CD4-positive, alpha-beta memory T cell (primary cell): ENCODE data around the gene KMT5C. TPM values are rescaled to one million over a fixed set of nuclear protein-coding genes. Genes with fewer than 3 reads are reported as not detected.

ENCODE experiments used
- CTCF ChIA-PET: fragments of 350-600 bp; sonication (Branson Sonifier 250); formaldehyde crosslinking; loops from one replicate; lab custom pipeline; 2021; ENCODE audit warnings: inconsistent platforms; ENCODE audit not compliant: partially characterized antibody; lab: Charles Lee
- POLR2A ChIA-PET: fragments of 350-600 bp; sonication (Branson Sonifier 250); formaldehyde crosslinking; loops from one replicate; lab custom pipeline; 2021; ENCODE audit not compliant: partially characterized antibody; lab: Charles Lee
- DNase-seq, 5 donors: peaks; one replicate each; pipeline versions ENCODE4 v3.0.0 to v3.0.0-alpha.2; 2020 to 2022; ENCODE audit warnings: mixed read lengths in 1 of 5
- H3K27ac ChIP-seq: one replicate; pipeline ENCODE4 v1.7.0; 2013; ENCODE audit warnings: low read depth, low read length
- H3K27me3 ChIP-seq: 2 replicates; pipeline ENCODE4 v1.7.0; 2013; ENCODE audit warnings: mild to moderate bottlenecking, low read length, moderate library complexity; ENCODE audit not compliant: insufficient read depth
- H3K36me3 ChIP-seq: 2 replicates; pipeline ENCODE4 v1.7.0; 2013; ENCODE audit warnings: mild to moderate bottlenecking, low read length, moderate library complexity; ENCODE audit not compliant: insufficient read depth
- H3K4me1 ChIP-seq: 2 replicates; pipeline ENCODE4 v1.7.0; 2013; ENCODE audit warnings: mild to moderate bottlenecking, low read length, moderate library complexity; ENCODE audit not compliant: insufficient read depth
- H3K4me3 ChIP-seq, 2 donors: one replicate each; pipeline ENCODE4 v1.7.0; 2013; ENCODE audit warnings: low read length in 2 of 2, mild to moderate bottlenecking in 1 of 2
- H3K9me3 ChIP-seq, 2 donors: one replicate each; pipeline ENCODE4 v1.7.0; 2013; ENCODE audit warnings: low read length in 2 of 2, control low read depth in 1 of 2; ENCODE audit not compliant: control insufficient read depth in 1 of 2
- H3K27ac Mint-ChIP-seq, 7 donors: one replicate each; pipeline ENCODE4 v1.8.0; 2020 to 2021; ENCODE audit warnings: mixed read lengths in 7 of 7, mild to moderate bottlenecking in 6 of 7, inconsistent platforms in 3 of 7, moderate library complexity in 3 of 7
- H3K27me3 Mint-ChIP-seq, 2 donors: one replicate each; pipeline ENCODE4 v1.8.0; 2020 to 2021; ENCODE audit warnings: mixed read lengths in 2 of 2
- H3K36me3 Mint-ChIP-seq, 2 donors: one replicate each; pipeline ENCODE4 v1.8.0; 2020 to 2021; ENCODE audit warnings: mixed read lengths in 2 of 2, inconsistent platforms in 1 of 2, mild to moderate bottlenecking in 1 of 2
- H3K4me1 Mint-ChIP-seq, 4 donors: one replicate each; pipeline ENCODE4 v1.8.0; 2020 to 2021; ENCODE audit warnings: mixed read lengths in 4 of 4, mild to moderate bottlenecking in 1 of 4
- H3K4me3 Mint-ChIP-seq, 8 donors: one replicate each; pipeline ENCODE4 v1.8.0; 2020 to 2021; ENCODE audit warnings: mixed read lengths in 8 of 8, mild to moderate bottlenecking in 7 of 8, moderate library complexity in 6 of 8, inconsistent platforms in 3 of 8
- H3K9me3 Mint-ChIP-seq, 8 donors: one replicate each; pipeline ENCODE4 v1.8.0; 2020 to 2021; ENCODE audit warnings: mixed read lengths in 8 of 8, mild to moderate bottlenecking in 5 of 8, inconsistent platforms in 3 of 8, moderate library complexity in 1 of 8
- intact Hi-C: fragments of 100-400 bp; cut with micrococcal nuclease; formaldehyde crosslinking; loops from one replicate; pipeline ENCODE4 v1.15.1; 2023
- polyA plus RNA-seq, 2 donors: library from polyadenylated mRNA; unstranded; fragments of 300-500 nt; fragmentation: Illumina TruSeq; gene quantifications; one replicate each; pipeline ENCODE4 v1.2.3, GENCODE V29; 2021
- total RNA-seq, 2 experiments: library from RNA; stranded (reverse); gene quantifications; one replicate each; pipeline ENCODE4 v1.2.3, GENCODE V29; 2021

KMT5C gene
- total and polyA plus RNA-seq, 4 experiments from 2014 or later: 0.60 to 23.5 (median 12.3) TPM

GRCh38 chr19:55341171-55341588 is 1.5 kb downstream of the KMT5C start:
- CTCF ChIA-PET: interaction anchor here (1.1 kb wide), 1 partner anchor 40 kb away, joined by 3 read pairs; no protein-coding TSS in a partner anchor
- H3K4me3 ChIP-seq: peak overlapping the region in 1 of 2 donors; percentile 67

DNA sequence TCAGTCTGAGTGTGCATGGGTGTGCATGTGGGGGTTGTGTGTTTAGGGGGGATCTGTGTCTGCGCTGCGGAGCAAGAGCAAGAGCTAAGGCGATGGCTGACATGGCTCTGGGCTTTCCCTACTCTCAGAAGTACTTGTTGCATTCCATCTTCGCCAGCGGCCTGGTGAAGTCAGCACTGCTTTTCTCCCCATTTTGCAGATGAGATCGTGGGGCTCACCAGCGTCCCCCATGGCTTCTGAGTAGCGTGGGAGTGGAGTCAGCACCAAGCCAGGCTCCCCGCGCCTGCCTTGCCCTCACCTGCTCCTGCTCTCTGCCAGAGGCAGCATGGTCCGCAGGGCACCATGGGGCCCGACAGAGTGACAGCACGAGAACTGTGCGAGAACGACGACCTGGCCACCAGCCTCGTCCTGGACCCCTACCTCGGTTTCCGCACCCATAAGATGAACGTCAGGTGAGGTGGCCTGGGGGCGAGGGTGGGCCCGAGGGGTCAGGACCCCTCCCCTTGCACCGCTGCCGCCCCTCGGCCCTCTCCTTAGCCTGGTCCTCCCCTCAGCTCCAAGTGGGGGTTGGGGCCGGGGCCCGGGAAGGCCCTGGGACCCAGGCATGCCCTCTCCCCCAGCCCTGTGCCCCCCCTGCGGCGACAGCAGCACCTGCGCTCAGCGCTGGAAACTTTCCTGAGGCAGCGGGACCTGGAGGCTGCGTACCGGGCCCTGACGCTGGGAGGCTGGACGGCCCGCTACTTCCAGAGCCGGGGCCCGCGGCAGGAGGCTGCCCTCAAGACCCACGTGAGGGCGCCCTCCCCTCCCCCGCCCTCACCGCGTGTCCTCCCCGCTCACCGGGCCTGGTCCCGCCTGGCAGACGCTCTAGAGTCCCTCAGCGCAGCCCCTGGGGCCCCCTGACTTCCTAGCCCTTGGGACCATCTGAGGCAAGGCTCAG is 2.2 kb downstream of the KMT5C start:
- Mint-ChIP-seq H3K4me3 (peak overlapping the region in 7 of 8 donors; percentile 30 to 67 (median 64)), H3K9me3 (peaks cover 0 to 5% (median 0%) of the 10 kb centered on the region in 8 donors), H3K27ac (peak overlapping the region in 6 of 7 donors; percentile 76 to 97 (median 82)), H3K36me3 (peaks cover 4 to 16% of the 10 kb centered on the region in 2 donors), H3K27me3 (peaks cover 1 to 11% of the 10 kb centered on the region in 2 donors), H3K4me1 (peaks cover 9 to 35% (median 18%) of the 10 kb centered on the region in 4 donors)
- H3K36me3 ChIP-seq: peaks cover 3% of the 10 kb centered on the region
- ChIA-PET CTCF (interaction anchor here (1.1 kb wide), 1 partner anchor 40 kb away, joined by 3 read pairs; no protein-coding TSS in a partner anchor), POLR2A (interaction anchor here (0.8 to 1.8 kb wide), 3 partner anchors 41 to 83 kb away, joined by 3 to 5 read pairs (median 5); partner anchors contain the start of gene PPP6R1)
- no peak overlapping the region for H3K27ac ChIP-seq
- no peak for DNase-seq
- H3K4me3 ChIP-seq: no peak overlapping the region
- H3K9me3 ChIP-seq: no peaks in the 10 kb centered on the region
- H3K27me3 ChIP-seq: no peaks in the 10 kb centered on the region
- peaks cover 24% of the 10 kb centered on the region for H3K4me1 ChIP-seq
- intact Hi-C loops: no loop called here

More at GRCh38 chr19:55341171-55341588, 1.5 kb downstream of the KMT5C start:
- H3K9me3 Mint-ChIP-seq: peaks cover 0 to 5% (median 0%) of the 10 kb centered on the region in 8 donors
- H3K36me3 Mint-ChIP-seq: peaks cover 4 to 16% of the 10 kb centered on the region in 2 donors
- Histone ChIP-seq H3K4me1 (peaks cover 24% of the 10 kb centered on the region), H3K36me3 (peaks cover 3% of the 10 kb centered on the region), H3K27ac (peak overlapping the region; percentile 82), H3K27me3 (no peaks in the 10 kb centered on the region), H3K9me3 (no peaks in the 10 kb centered on the region)
- peak overlapping the region; percentile 76 to 97 (median 92) for H3K27ac Mint-ChIP-seq
- peaks cover 9 to 35% (median 18%) of the 10 kb centered on the region in 4 donors for H3K4me1 Mint-ChIP-seq
- H3K27me3 Mint-ChIP-seq: peaks cover 1 to 12% of the 10 kb centered on the region in 2 donors
- intact Hi-C loops: no loop called here
- POLR2A ChIA-PET: interaction anchor here (0.8 to 1.8 kb wide), 5 partner anchors 40 to 82 kb away, joined by 3 to 5 read pairs (median 5); partner anchors contain the start of genes PPP6R1 and TMEM238
- peak overlapping the region; percentile 74 to 87 (median 80) for H3K4me3 Mint-ChIP-seq
- peak; percentile 15 to 56 (median 24) for DNase-seq

- H3K4me1 Mint-ChIP-seq: peaks cover 4 to 22% (median 12%) of the 10 kb centered on the region in 4 donors
- ChIA-PET POLR2A (no interaction called here), CTCF (no interaction called here)
- H3K4me3 Mint-ChIP-seq: no peak overlapping the region
- peaks cover 4 to 10% of the 10 kb centered on the region in 2 donors for H3K36me3 Mint-ChIP-seq
- Histone ChIP-seq H3K4me3 (no peak overlapping the region), H3K27me3 (no peaks in the 10 kb centered on the region), H3K36me3 (peaks cover 3% of the 10 kb centered on the region), H3K9me3 (no peaks in the 10 kb centered on the region), H3K4me1 (peaks cover 17% of the 10 kb centered on the region), H3K27ac (no peak overlapping the region)
- H3K27me3 Mint-ChIP-seq: peaks cover 0 to 2% of the 10 kb centered on the region in 2 donors
- intact Hi-C loops: no loop called here
- H3K27ac Mint-ChIP-seq: no peak overlapping the region
- DNase-seq: no peak
- no peaks in the 10 kb centered on the region for H3K9me3 Mint-ChIP-seq
These were observed 4.8 kb downstream of the KMT5C start for GRCh38 chr19:55344444-55344843.

DNA sequence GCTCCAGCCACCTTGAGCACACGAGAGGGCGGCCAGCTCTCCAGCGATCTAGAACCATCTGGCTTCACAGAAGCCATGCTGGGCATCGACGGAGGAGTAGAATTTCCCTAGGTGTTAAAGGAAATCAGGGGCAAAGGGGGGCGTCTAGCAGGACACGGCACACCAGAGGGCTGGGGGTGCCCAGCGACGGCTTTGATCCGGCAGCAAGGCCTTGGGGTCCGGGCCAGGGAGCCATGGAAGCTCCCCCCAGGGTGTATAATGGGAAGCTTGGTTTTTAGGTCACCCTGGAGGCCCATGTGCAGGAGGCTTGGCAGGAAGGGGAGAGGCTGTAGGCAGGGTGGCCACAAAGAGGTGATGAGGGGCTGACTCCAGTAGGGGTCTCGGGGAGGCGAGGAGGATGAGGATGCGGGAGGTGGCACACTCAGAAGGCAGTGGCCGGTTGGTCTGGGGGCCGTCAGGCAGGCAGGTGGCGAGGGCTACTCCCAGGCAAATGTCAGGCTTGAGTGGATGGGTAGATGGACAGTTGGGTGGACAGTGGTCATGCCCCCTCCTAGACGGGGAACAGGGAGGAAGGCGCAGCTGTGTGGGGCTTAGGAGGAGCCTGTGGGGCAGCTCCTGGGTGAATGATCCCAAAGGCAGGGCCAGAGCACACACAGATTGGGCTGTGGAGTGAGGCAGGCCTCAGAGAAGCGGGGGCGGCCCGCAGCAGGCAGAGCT is 5.6 kb downstream of the KMT5C start:
- H3K4me3 Mint-ChIP-seq: no peak overlapping the region
- no peak for DNase-seq
- H3K27me3 Mint-ChIP-seq: no peaks in the 10 kb centered on the region
- CTCF ChIA-PET: no interaction called here
- Histone ChIP-seq H3K27me3 (no peaks in the 10 kb centered on the region), H3K27ac (no peak overlapping the region), H3K4me3 (no peak overlapping the region), H3K36me3 (peaks cover 3% of the 10 kb centered on the region), H3K4me1 (peaks cover 15% of the 10 kb centered on the region), H3K9me3 (no peaks in the 10 kb centered on the region)
- H3K36me3 Mint-ChIP-seq: peaks cover 4 to 7% of the 10 kb centered on the region in 2 donors
- peaks cover 2 to 15% (median 9%) of the 10 kb centered on the region in 4 donors for H3K4me1 Mint-ChIP-seq
- H3K9me3 Mint-ChIP-seq: no peaks in the 10 kb centered on the region
- intact Hi-C loops: no loop called here
- H3K27ac Mint-ChIP-seq: peak overlapping the region in 1 of 7 donors; percentile 24
- POLR2A ChIA-PET: no interaction called here

DNA sequence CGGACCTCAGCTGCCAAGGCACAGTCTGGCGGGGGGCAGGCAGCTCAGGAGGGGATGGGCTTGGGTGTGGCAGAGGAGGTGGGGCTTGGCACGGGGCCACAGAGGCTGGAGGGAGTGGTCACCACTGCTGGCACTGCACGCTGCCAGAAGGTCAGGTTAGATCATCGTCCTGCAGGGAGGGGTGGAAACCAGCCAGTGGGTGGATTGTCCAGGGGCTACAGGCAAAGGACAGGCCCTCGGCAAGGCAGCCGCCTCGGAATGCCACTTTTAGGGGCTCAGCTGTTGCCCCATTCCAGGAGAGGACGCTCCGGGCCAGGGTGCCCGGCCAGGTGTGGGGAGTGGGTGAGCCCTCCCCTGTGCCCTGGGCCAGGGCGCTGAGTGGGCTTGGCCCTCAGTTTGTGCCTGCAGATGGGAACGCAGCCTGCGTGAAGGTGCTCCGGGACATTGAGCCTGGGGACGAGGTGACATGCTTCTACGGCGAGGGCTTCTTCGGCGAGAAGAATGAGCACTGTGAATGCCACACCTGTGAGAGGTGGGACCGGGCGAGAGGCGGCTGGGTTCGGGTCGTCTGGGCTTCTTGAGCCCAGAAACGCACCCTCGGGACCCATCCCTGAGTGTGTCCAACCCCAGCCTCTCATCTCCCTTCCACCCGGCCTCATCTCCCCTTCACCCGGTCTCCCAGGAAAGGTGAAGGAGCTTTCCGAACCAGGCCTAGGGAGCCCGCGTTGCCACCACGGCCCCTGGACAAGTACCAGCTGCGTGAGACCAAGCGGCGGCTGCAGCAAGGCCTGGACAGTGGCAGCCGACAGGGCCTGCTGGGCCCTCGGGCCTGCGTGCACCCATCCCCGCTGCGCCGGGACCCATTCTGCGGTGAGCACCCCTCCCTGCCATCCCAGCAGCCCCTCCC is 6.4 kb downstream of the KMT5C start:
- Histone ChIP-seq H3K27ac (no peak overlapping the region), H3K27me3 (peaks cover 4% of the 10 kb centered on the region), H3K4me1 (peaks cover 7% of the 10 kb centered on the region), H3K36me3 (peaks cover 3% of the 10 kb centered on the region), H3K9me3 (no peaks in the 10 kb centered on the region), H3K4me3 (no peak overlapping the region)
- no peak for DNase-seq
- intact Hi-C loops: no loop called here
- H3K4me1 Mint-ChIP-seq: peaks cover 2 to 9% (median 4%) of the 10 kb centered on the region in 4 donors
- no peak overlapping the region for H3K27ac Mint-ChIP-seq
- POLR2A ChIA-PET: no interaction called here
- no peaks in the 10 kb centered on the region for H3K9me3 Mint-ChIP-seq
- H3K36me3 Mint-ChIP-seq: peaks cover 4 to 7% of the 10 kb centered on the region in 2 donors
- CTCF ChIA-PET: no interaction called here
- peaks cover 1 to 5% of the 10 kb centered on the region in 2 donors for H3K27me3 Mint-ChIP-seq
- no peak overlapping the region for H3K4me3 Mint-ChIP-seq

- Mint-ChIP-seq H3K4me1 (peaks cover 0 to 8% (median 0%) of the 10 kb centered on the region in 4 donors), H3K27me3 (peaks cover 9 to 13% of the 10 kb centered on the region in 2 donors), H3K27ac (no peak overlapping the region), H3K9me3 (no peaks in the 10 kb centered on the region), H3K36me3 (peaks cover 4 to 7% of the 10 kb centered on the region in 2 donors), H3K4me3 (no peak overlapping the region)
- ChIA-PET CTCF (interaction anchor here (1.0 kb wide), 1 partner anchor 8 kb away, joined by 3 read pairs; no protein-coding TSS in a partner anchor), POLR2A (interaction anchor here (1.8 to 3.1 kb wide), 2 partner anchors 8 to 60 kb away, joined by 3 to 10 read pairs; partner anchors contain the start of gene KMT5C)
- Histone ChIP-seq H3K4me3 (no peak overlapping the region), H3K36me3 (peaks cover 3% of the 10 kb centered on the region), H3K27me3 (peaks cover 7% of the 10 kb centered on the region), H3K27ac (no peak overlapping the region), H3K9me3 (no peaks in the 10 kb centered on the region), H3K4me1 (no peaks in the 10 kb centered on the region)
- DNase-seq: no peak
- intact Hi-C loops: no loop called here
These were observed 7.2 kb downstream of the KMT5C start for GRCh38 chr19:55346725-55347441.
